Activated T-cell treated with anti-CD3 and anti-CD28 coated beads, Interleukin-2, amount 50 U/mL, for 72 hours (primary cell): ENCODE data around the gene MEAK7. TPM values are rescaled to one million over a fixed set of nuclear protein-coding genes. Genes with fewer than 3 reads are reported as not detected.

ENCODE experiments used
- ATAC-seq, 2 donors: fragments of 150-1000 bp; cut with Tn5 transposase; replicated peaks in 1 of 2; 2 replicates each; pipeline ENCODE4 v1.10.0; 2021; ENCODE audit warnings: moderate library complexity in 2 of 2, mild to moderate bottlenecking in 1 of 2
- DNase-seq, 2 donors: peaks; one replicate each; pipeline ENCODE4 v3.0.0; 2021 to 2022; ENCODE audit warnings: mixed read lengths in 1 of 2
- H3K27ac Mint-ChIP-seq: one replicate; pipeline ENCODE4 v1.8.0; 2022; ENCODE audit warnings: mild to moderate bottlenecking, moderate library complexity, mixed read lengths
- H3K27me3 Mint-ChIP-seq: one replicate; pipeline ENCODE4 v1.8.0; 2022; ENCODE audit warnings: low read depth, mixed read lengths
- H3K36me3 Mint-ChIP-seq, 2 donors: one replicate each; pipeline ENCODE4 v1.8.0; 2022; ENCODE audit warnings: mixed read lengths in 2 of 2, mild to moderate bottlenecking in 1 of 2; ENCODE audit not compliant: insufficient read depth in 2 of 2
- H3K4me1 Mint-ChIP-seq: one replicate; pipeline ENCODE4 v1.8.0; 2022; ENCODE audit warnings: low read depth, mixed read lengths
- H3K4me3 Mint-ChIP-seq, 2 donors: one replicate each; pipeline ENCODE4 v1.8.0; 2022; ENCODE audit warnings: mild to moderate bottlenecking in 2 of 2, mixed read lengths in 2 of 2, moderate library complexity in 2 of 2
- H3K9me3 Mint-ChIP-seq, 2 donors: one replicate each; pipeline ENCODE4 v1.8.0; 2022; ENCODE audit warnings: mixed read lengths in 2 of 2
- total RNA-seq, 2 donors: library from RNA; stranded (reverse); gene quantifications; one replicate each; pipeline ENCODE4 v1.2.3, GENCODE V29; 2022

Gene MEAK7
- total RNA-seq, 2 donors from 2014 or later: 15.6 to 27.9 TPM

GRCh38 chr16:84514874-84515835, 10.7 kb upstream of the MEAK7 start:
- H3K36me3 Mint-ChIP-seq: peaks cover 0 to 5% of the 10 kb centered on the region in 2 donors
- peaks cover 88% of the 10 kb centered on the region for H3K4me1 Mint-ChIP-seq
- H3K9me3 Mint-ChIP-seq: no peaks in the 10 kb centered on the region
- DNase-seq (peak; percentile 81 to 89), ATAC-seq (peak; percentile 87 to 89)
- H3K27ac Mint-ChIP-seq: peak overlapping the region; percentile 47
- peak overlapping the region; percentile 69 to 71 for H3K4me3 Mint-ChIP-seq
- H3K27me3 Mint-ChIP-seq: no peaks in the 10 kb centered on the region

- ATAC-seq (peak in 1 of 2 donors; percentile 2), DNase-seq (no peak)
- H3K27ac Mint-ChIP-seq: peak overlapping the region; percentile 47
- H3K4me3 Mint-ChIP-seq: peak overlapping the region; percentile 69 to 71
- no peaks in the 10 kb centered on the region for H3K9me3 Mint-ChIP-seq
- H3K36me3 Mint-ChIP-seq: peaks cover 0 to 5% of the 10 kb centered on the region in 2 donors
- peaks cover 80% of the 10 kb centered on the region for H3K4me1 Mint-ChIP-seq
- H3K27me3 Mint-ChIP-seq: no peaks in the 10 kb centered on the region
Observed at GRCh38 chr16:84514295-84514873, 9.9 kb upstream of the MEAK7 start.

GRCh38 chr16:84513666-84514065, 9.2 kb upstream of the MEAK7 start:
- Mint-ChIP-seq H3K9me3 (no peaks in the 10 kb centered on the region), H3K36me3 (peaks cover 0 to 5% of the 10 kb centered on the region in 2 donors), H3K4me3 (peak overlapping the region; percentile 69 to 71), H3K27me3 (no peaks in the 10 kb centered on the region), H3K4me1 (peaks cover 77% of the 10 kb centered on the region), H3K27ac (peak overlapping the region; percentile 47)
- no peak for DNase-seq
- ATAC-seq: no peak

- Mint-ChIP-seq H3K36me3 (peaks cover 0 to 5% of the 10 kb centered on the region in 2 donors), H3K4me1 (peaks cover 77% of the 10 kb centered on the region), H3K9me3 (no peaks in the 10 kb centered on the region), H3K4me3 (peak overlapping the region; percentile 4 to 69), H3K27ac (peak overlapping the region; percentile 22), H3K27me3 (no peaks in the 10 kb centered on the region)
- DNase-seq (no peak), ATAC-seq (no peak)
Observed at GRCh38 chr16:84513123-84513522, 8.7 kb upstream of the MEAK7 start.

- Mint-ChIP-seq H3K27me3 (no peaks in the 10 kb centered on the region), H3K36me3 (peaks cover 0 to 5% of the 10 kb centered on the region in 2 donors), H3K27ac (no peak overlapping the region), H3K4me3 (peak overlapping the region; percentile 45 to 63), H3K4me1 (peaks cover 81% of the 10 kb centered on the region), H3K9me3 (no peaks in the 10 kb centered on the region)
- ATAC-seq: no peak
- DNase-seq: no peak
Observed at GRCh38 chr16:84511831-84512230, 7.4 kb upstream of the MEAK7 start.

GRCh38 chr16:84511180-84511800, 6.8 kb upstream of the MEAK7 start:
- no peaks in the 10 kb centered on the region for H3K27me3 Mint-ChIP-seq
- no peak overlapping the region for H3K27ac Mint-ChIP-seq
- H3K9me3 Mint-ChIP-seq: no peaks in the 10 kb centered on the region
- H3K4me3 Mint-ChIP-seq: peak overlapping the region; percentile 45 to 63
- peaks cover 0 to 5% of the 10 kb centered on the region in 2 donors for H3K36me3 Mint-ChIP-seq
- peak; percentile 84 to 88 for DNase-seq
- peak; percentile 18 to 30 for ATAC-seq
- peaks cover 78% of the 10 kb centered on the region for H3K4me1 Mint-ChIP-seq

- peaks cover 74% of the 10 kb centered on the region for H3K4me1 Mint-ChIP-seq
- DNase-seq (no peak), ATAC-seq (no peak)
- no peaks in the 10 kb centered on the region for H3K9me3 Mint-ChIP-seq
- H3K4me3 Mint-ChIP-seq: no peak overlapping the region
- no peaks in the 10 kb centered on the region for H3K27me3 Mint-ChIP-seq
- H3K27ac Mint-ChIP-seq: no peak overlapping the region
- peaks cover 0 to 5% of the 10 kb centered on the region in 2 donors for H3K36me3 Mint-ChIP-seq
Observed at GRCh38 chr16:84509032-84509950, 4.8 kb upstream of the MEAK7 start.

- Mint-ChIP-seq H3K4me1 (peaks cover 71% of the 10 kb centered on the region), H3K4me3 (peak overlapping the region; percentile 14 to 22), H3K27ac (no peak overlapping the region), H3K36me3 (peaks cover 0 to 5% of the 10 kb centered on the region in 2 donors), H3K27me3 (no peaks in the 10 kb centered on the region), H3K9me3 (no peaks in the 10 kb centered on the region)
- ATAC-seq: no peak
- no peak for DNase-seq
Observed at GRCh38 chr16:84508502-84508901, 4.0 kb upstream of the MEAK7 start.

GRCh38 chr16:84507011-84507982, 2.8 kb upstream of the MEAK7 start:
- Mint-ChIP-seq H3K27ac (peak overlapping the region; percentile 48), H3K27me3 (no peaks in the 10 kb centered on the region), H3K9me3 (no peaks in the 10 kb centered on the region), H3K36me3 (no peaks in the 10 kb centered on the region), H3K4me3 (peak overlapping the region; percentile 49 to 91), H3K4me1 (peaks cover 62% of the 10 kb centered on the region)
- ATAC-seq (peak in 1 of 2 donors; percentile 4), DNase-seq (peak in 1 of 2 donors; percentile 64)

GRCh38 chr16:84505249-84506187, 1.1 kb upstream of the MEAK7 start:
- H3K36me3 Mint-ChIP-seq: no peaks in the 10 kb centered on the region
- no peak for ATAC-seq
- peak overlapping the region; percentile 67 for H3K27ac Mint-ChIP-seq
- peaks cover 52% of the 10 kb centered on the region for H3K4me1 Mint-ChIP-seq
- no peak for DNase-seq
- no peaks in the 10 kb centered on the region for H3K27me3 Mint-ChIP-seq
- no peaks in the 10 kb centered on the region for H3K9me3 Mint-ChIP-seq
- H3K4me3 Mint-ChIP-seq: peak overlapping the region; percentile 93 to 97
